Stomach smooth muscle (tissue), 2 donors: ENCODE data around the gene TOP2A.

Experiments used
- H3K27ac ChIP-seq: one replicate; pipeline ENCODE4 v1.7.0; 2013; ENCODE audit warnings: mild to moderate bottlenecking, low read length, inconsistent platforms
- H3K27me3 ChIP-seq, 2 donors: one replicate each; pipeline ENCODE4 v1.7.0; 2013; ENCODE audit warnings: low read length in 2 of 2; ENCODE audit not compliant: insufficient read depth in 2 of 2, control insufficient read depth in 1 of 2
- H3K36me3 ChIP-seq, 2 donors: one replicate each; pipeline ENCODE4 v1.7.0; 2013; ENCODE audit warnings: low read length in 2 of 2; ENCODE audit not compliant: control insufficient read depth in 2 of 2, insufficient read depth in 2 of 2
- H3K4me1 ChIP-seq: one replicate; pipeline ENCODE4 v1.7.0; 2013; ENCODE audit warnings: low read length; ENCODE audit not compliant: control insufficient read depth, insufficient read depth
- H3K4me3 ChIP-seq, 2 donors: one replicate each; pipeline ENCODE4 v1.7.0; 2013; ENCODE audit warnings: low read length in 2 of 2
- H3K9ac ChIP-seq, 2 donors: one replicate each; pipeline ENCODE4 v1.7.0; 2013; ENCODE audit warnings: low read length in 2 of 2, mild to moderate bottlenecking in 1 of 2
- H3K9me3 ChIP-seq, 2 donors: one replicate each; pipeline ENCODE4 v1.7.0; 2013; ENCODE audit warnings: low read length in 2 of 2; ENCODE audit not compliant: control insufficient read depth in 2 of 2
- donor health status: healthy.
- donor health status: Pancreatic carcinoma.

The TOP2A gene

GRCh38 chr17:40349477-40349894 lies 68.2 kb downstream of the TOP2A start:
- peaks cover 17 to 27% of the 10 kb centered on the region in 2 donors for H3K36me3 ChIP-seq

DNA sequence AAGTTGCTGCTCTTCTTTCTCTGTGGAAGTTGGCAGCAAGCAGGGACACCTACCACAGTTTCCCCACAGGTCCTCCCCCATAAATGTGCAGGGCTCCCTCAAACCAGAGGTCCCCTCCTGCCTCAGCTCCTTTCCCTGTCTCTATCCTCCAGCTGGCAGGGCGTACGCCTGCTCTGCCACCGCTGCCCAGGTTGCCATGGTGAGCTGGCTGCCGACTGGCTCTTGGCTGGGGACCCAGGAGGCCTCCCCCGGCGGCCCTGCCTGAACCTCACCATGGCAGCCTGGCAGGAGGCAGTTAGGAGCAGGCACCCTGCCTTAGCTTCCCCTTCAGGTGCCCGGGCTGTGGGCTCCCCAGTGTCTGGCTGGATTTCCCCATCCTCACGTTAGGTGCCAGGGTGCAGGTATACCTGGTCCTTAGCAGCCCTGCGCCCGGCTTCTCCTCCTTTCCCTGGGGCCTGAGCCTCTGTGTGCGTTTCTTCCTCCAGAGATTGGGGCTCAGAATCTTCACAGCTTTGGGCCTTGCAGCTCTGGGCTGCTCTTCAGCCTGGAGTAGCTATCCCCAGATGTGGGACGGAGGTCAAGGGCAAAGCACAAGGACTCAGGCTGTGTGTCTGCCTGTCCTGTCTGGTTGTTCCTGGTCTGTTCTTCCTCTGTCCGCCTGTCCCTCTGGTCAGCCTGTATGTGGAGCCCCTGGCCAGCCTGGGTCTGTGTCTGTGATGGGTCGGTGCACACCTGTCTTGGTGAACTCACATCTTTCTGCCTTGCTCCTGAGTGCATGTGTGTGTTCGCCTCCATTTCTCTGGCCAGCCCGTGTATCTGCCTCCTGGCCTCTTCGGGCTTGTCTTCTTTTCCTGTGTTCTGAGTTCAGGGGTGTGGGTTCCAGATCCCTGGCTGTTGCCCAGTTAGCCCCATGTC lies 68.9 kb downstream of the TOP2A start:
- H3K4me1 ChIP-seq = peaks cover 81% of the 10 kb centered on the region
- no peaks in the 10 kb centered on the region for H3K27me3 ChIP-seq
- H3K36me3 ChIP-seq = peaks cover 16 to 27% of the 10 kb centered on the region in 2 donors
- peak overlapping the region; percentile 34 to 36 for H3K9ac ChIP-seq
- H3K9me3 ChIP-seq = no peaks in the 10 kb centered on the region
- H3K27ac ChIP-seq = peak overlapping the region; percentile 71
- H3K4me3 ChIP-seq = peak overlapping the region; percentile 33 to 49

More at GRCh38 chr17:40349477-40349894, 68.2 kb downstream of the TOP2A start:
- Histone ChIP-seq H3K27ac (peak overlapping the region; percentile 60), H3K27me3 (no peaks in the 10 kb centered on the region), H3K9ac (peak overlapping the region in 1 of 2 donors; percentile 34), H3K9me3 (no peaks in the 10 kb centered on the region), H3K4me1 (peaks cover 78% of the 10 kb centered on the region), H3K4me3 (peak overlapping the region; percentile 14 to 47)

DNA sequence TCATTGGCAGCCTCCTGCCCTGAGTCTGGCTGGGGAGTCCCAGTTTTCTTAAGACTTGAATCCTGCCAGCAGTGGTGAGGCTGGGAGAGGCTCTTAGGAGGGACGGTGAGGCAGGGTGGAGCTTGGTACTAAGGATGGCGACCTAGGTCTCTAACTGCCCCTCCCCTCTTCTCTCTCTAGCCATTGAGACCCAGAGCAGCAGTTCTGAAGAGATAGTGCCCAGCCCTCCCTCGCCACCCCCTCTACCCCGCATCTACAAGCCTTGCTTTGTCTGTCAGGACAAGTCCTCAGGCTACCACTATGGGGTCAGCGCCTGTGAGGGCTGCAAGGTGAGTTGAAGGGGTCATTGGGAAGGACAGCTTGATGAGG lies 69.6 kb downstream of the TOP2A start:
- H3K27ac ChIP-seq = peak overlapping the region; percentile 71
- H3K9ac ChIP-seq = peak overlapping the region in 1 of 2 donors; percentile 29
- no peaks in the 10 kb centered on the region for H3K9me3 ChIP-seq
- peaks cover 88% of the 10 kb centered on the region for H3K4me1 ChIP-seq
- H3K36me3 ChIP-seq = peaks cover 16 to 24% of the 10 kb centered on the region in 2 donors
- H3K4me3 ChIP-seq = peak overlapping the region; percentile 33 to 49
- H3K27me3 ChIP-seq = no peaks in the 10 kb centered on the region

DNA sequence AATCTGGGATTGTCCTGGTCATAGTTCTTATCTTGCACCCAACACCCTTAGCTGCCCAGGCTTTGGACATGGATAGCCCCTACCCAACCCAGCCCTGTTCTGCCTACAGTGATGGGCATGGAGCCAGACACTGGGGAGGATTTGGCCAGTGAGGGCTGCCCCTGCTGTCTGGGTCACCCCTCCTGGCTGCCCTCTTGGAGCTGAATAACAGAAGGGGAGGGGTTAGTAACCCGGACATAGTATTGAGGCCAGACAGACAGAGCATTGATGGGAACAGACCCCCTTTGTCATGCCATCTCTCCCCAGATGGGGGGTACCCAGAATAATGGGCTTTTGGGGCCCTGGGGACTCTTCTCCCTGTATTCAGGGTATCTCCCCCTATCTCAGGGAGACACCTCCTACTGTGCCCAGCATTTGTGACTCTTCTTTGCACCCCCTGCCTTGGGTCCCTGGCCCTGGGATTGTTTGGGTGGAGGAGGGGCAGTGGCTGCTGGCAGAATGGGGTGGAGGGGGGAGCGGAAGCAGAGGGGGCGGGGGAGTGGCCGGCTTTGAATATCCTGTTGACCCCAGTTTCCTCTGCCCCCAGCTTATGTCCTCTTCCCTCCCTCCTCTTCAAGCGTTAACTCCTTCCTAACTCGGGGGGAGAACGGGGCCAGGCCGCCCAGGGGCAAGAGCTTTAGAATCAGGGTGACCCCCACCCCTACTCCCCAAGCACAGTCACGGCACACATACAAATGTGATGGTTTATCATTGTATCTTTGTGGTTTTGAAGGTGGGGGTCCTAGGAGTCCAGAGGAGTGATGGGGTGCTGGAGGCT lies 70.2 kb downstream of the TOP2A start:
- Histone ChIP-seq H3K27ac (peak overlapping the region; percentile 71), H3K4me3 (peak overlapping the region; percentile 49 to 51), H3K9ac (peak overlapping the region; percentile 29 to 47)

GRCh38 chr17:40346765-40347158 lies 70.9 kb downstream of the TOP2A start:
- peaks cover 8 to 11% of the 10 kb centered on the region in 2 donors for H3K36me3 ChIP-seq
- peak overlapping the region in 1 of 2 donors; percentile 27 for H3K9ac ChIP-seq
- H3K9me3 ChIP-seq = no peaks in the 10 kb centered on the region
- no peaks in the 10 kb centered on the region for H3K27me3 ChIP-seq
- peak overlapping the region; percentile 71 for H3K27ac ChIP-seq
- peak overlapping the region; percentile 49 to 51 for H3K4me3 ChIP-seq
- peaks cover 86% of the 10 kb centered on the region for H3K4me1 ChIP-seq

More for the DNA sequence above, 70.2 kb downstream of the TOP2A start:
- Histone ChIP-seq H3K36me3 (peaks cover 16 to 19% of the 10 kb centered on the region in 2 donors), H3K9me3 (no peaks in the 10 kb centered on the region), H3K27me3 (no peaks in the 10 kb centered on the region), H3K4me1 (peaks cover 93% of the 10 kb centered on the region)

- H3K4me1 ChIP-seq = peaks cover 83% of the 10 kb centered on the region
- H3K27me3 ChIP-seq = no peaks in the 10 kb centered on the region
- H3K27ac ChIP-seq = peak overlapping the region; percentile 71
- H3K4me3 ChIP-seq = peak overlapping the region; percentile 85 to 86
- H3K9me3 ChIP-seq = no peaks in the 10 kb centered on the region
- H3K36me3 ChIP-seq = peaks cover 8 to 11% of the 10 kb centered on the region in 2 donors
- H3K9ac ChIP-seq = peak overlapping the region; percentile 68 to 82
Observed at GRCh38 chr17:40345994-40346764, 71.5 kb downstream of the TOP2A start.

GRCh38 chr17:40345161-40345993 lies 72.3 kb downstream of the TOP2A start:
- Histone ChIP-seq H3K4me1 (peaks cover 88% of the 10 kb centered on the region), H3K27ac (peak overlapping the region; percentile 71), H3K27me3 (no peaks in the 10 kb centered on the region), H3K9me3 (no peaks in the 10 kb centered on the region), H3K9ac (peak overlapping the region; percentile 68 to 82), H3K36me3 (peaks cover 8 to 11% of the 10 kb centered on the region in 2 donors), H3K4me3 (peak overlapping the region; percentile 85 to 86)

GRCh38 chr17:40344421-40345160 lies 73.1 kb downstream of the TOP2A start:
- peak overlapping the region; percentile 68 to 82 for H3K9ac ChIP-seq
- no peaks in the 10 kb centered on the region for H3K9me3 ChIP-seq
- peak overlapping the region; percentile 85 to 86 for H3K4me3 ChIP-seq
- H3K4me1 ChIP-seq = peaks cover 86% of the 10 kb centered on the region
- H3K27ac ChIP-seq = peak overlapping the region; percentile 71
- H3K36me3 ChIP-seq = peaks cover 7% of the 10 kb centered on the region in 2 donors
- no peaks in the 10 kb centered on the region for H3K27me3 ChIP-seq
